ENCODE results near the gene IGF2R.

IGF2R gene

DNA sequence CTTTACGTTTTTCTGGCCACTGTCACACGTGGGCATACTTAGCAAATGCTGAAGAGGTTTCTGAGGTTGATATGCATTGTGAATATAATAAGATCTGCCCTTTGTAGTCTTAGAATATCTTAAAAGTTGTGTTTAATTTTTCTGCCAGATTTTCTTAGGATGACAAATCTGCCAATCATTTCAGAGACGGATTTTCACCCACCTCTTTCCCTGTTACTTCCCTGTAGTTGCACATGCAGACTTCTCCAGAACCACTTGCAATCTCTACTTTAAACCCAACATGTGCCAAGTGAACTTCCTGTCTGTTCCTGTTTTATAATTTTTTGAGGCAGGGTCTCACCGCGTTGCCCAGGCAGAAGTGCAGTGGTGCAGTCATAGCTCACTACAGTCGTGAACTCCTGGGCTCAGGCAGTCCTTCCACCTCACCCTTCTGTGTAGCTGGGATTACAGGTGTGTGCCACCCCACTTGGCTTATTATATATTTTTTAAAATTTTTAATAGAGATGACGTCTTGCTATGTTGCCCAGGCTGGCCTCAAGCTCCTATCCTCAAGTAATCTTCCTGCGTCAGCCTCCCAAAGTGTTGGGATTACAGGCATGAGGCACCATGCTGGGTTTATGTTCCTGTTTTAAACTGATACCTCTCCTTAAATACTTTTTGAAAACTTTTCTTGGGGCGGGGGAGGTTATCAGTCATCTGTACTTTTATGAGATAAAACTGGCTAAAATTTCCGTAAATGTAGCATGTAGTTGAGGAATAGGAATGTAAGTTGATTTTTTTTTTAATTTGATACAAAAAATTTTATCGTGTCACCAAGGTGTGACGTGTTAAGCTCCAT is 2.7 kb downstream of the IGF2R start:
- no peak for DNase-seq
- in situ Hi-C loops (cut with HindIII; ENCODE audit: low pct_ligation_motif_present, low pct_unique_long_range_greater_than_20kb, low sequenced_read_pairs): no loop called here

DNA sequence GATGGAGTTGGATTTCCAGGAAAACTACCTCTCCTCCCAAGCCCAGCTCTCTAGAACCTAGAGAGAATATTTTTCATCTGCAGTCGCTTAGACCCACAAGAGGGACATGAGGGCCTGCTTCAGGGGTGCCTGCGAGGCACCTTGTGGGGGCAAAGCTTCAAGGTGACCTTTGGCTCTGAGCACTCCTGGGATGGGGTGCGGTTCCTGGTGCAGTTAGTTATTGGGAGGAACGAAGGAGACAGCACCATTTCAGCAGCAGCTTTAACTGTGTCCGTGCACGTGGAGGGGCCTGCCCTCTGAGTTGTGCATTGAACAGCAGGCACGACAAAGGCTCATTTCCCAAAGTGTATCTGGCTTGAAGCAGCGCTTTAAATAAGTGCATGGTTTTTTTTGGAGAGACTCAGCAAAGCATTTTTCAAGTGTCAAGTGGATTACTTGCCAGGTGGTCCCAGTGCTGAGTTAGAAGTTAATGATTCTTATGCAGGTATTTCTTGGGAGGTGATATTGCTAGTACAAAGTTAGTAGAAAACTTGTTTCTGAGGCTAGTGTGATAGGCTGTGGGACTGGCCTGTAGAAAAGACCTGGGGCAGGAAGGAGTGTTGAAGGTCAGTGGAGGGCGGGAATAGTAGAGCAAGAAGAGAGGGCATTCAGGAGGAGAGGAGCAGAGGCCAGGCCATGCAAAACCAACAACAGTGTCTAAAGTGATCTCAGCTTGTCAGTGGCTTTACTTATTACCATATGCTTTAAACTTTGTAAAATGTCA is 3.8 kb downstream of the IGF2R start:
- DNase-seq: no peak
- in situ Hi-C loops (cut with HindIII; ENCODE audit: low pct_ligation_motif_present, low pct_unique_long_range_greater_than_20kb, low sequenced_read_pairs): no loop called here

DNA sequence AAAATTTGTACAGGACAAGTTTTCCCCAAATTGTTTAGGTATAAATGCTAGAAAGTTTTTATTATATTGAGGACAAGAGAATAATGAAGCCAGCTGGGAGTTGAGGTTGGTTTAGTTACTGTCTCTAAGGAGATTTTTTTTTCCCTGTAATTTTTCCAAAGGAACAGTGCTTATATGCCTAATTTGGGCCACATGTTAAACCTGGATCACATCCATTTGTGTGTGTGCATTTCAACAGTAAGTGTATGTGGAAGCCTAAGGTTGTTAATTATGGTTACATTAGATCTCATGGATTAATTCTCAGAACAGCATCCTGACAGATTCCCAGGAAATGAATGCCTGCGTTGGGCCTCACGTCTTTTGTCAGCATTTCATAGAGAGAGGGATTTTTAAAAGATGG is 4.5 kb downstream of the IGF2R start:
- no peak for DNase-seq
- in situ Hi-C loops (cut with HindIII; ENCODE audit: low pct_ligation_motif_present, low pct_unique_long_range_greater_than_20kb, low sequenced_read_pairs): no loop called here

DNA sequence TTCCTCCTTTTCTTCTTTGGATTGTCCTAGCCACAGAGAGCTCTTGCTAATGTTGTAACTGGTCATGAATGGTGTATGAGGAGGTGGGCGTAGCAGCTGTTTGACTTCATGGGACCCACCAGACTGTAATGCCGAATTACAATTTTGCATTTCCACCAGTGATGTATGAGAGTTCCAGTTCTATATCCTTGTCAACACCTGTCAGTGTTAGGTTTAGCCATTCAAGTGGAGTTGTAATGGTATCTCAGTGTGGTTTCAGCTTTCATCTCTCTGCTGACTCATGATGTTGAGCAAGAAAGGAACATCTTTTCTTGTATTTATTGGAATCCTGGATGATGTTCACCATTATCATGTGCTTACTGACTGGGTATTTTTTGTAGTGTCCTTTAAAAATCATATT is 5.1 kb downstream of the IGF2R start:
- in situ Hi-C loops (cut with HindIII; ENCODE audit: low pct_ligation_motif_present, low pct_unique_long_range_greater_than_20kb, low sequenced_read_pairs): no loop called here
- peak; percentile 24 for DNase-seq

DNA sequence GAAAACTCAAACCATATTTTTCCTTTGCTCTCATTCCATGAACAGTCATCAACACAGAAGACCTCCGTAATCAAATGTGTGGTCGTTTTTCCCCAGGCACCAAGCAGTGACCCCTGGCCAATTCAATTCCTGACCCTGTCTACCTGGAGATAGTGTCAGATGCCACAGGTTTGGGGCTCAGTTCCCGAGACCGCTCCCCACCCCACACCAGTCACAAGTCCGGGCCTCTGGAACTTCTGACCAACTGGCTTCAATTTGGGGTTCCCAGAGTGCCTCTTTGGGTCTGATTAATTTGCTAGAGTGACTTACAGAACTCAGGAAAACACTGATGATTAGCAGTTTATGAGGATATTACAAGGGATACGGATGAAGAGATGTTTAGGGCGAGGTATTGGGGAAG is 6.0 kb downstream of the IGF2R start:
- DNase-seq: no peak
- in situ Hi-C loops (cut with HindIII; ENCODE audit: low pct_ligation_motif_present, low pct_unique_long_range_greater_than_20kb, low sequenced_read_pairs): no loop called here

DNA sequence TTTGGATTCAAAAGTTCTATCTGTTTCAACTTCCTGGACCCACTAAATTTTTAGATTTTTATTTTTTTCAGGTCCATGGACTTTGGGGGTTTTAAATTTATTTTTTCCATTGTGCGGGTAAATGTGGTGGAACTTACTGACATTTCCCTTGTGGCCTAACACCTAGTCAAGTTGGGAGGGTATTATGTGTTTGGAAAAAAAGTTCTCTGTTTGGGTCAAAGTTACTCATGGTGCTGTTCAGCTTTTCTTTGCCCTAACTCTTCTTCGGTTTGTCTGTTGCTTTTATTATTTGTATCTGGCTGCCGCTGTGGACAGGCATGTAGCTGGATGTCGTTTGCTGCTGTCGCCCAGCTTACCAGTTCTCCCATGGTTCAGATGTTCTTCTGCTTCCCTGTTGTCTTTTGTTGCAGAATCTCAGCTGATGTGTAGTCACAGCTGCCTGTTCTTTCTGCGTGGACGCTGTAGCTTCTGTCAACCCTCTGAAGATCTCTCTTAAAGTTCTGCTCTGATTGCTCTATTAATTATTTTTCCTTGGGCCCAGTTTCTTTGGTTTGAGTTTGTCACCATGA is 7.9 kb downstream of the IGF2R start:
- in situ Hi-C loops (cut with HindIII; ENCODE audit: low pct_ligation_motif_present, low pct_unique_long_range_greater_than_20kb, low sequenced_read_pairs): no loop called here
- no peak for DNase-seq

DNA sequence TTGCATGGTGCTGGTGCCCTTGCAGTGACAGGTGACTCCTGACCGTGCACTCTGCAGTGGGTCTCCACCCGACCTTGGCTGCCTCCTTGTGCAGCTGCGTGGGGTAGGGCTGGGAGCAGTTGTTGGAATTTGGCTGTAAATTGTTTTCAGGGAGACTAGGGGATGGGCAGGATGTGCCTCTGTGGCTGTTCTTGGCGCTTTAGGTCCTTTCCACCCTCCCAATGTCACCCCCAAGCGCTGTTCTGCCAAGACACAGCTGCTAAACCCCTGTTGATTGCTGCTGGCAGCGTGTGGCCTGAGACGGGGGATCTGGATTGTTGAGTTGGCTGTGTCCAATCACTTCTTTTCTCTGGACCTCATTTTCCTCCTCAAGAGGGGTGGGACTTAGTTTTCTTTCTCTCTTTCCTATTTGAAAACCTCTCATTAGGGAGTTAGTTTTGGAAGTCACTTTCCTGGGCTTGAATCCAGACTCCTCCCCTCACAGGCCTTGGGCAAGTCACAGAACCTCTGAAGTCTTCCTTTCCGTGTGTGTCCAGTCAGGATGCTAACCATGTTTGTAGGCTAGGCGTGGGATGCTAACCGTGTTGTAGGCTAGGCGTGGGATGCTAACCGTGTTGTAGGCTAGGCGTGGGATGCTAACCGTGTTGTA is 8.5 kb downstream of the IGF2R start:
- no peak for DNase-seq

DNA sequence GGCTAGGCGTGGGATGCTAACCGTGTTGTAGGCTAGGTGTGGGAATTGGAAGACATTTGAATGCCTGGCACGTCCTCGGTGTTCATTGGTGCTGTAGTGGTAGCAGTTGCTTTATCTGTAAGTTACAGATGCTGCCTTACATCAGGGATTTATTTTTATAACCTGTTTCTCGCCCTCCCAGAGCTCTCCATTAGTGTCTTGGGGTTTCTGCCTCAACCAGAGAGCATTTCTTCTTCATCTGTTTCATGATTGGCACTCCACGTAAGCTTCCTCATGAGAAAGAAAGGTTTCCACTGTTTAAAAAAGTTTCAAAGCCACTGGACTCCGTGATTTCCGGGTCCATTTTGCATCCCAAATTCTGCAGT is 9.0 kb downstream of the IGF2R start:
- DNase-seq: no peak
- in situ Hi-C loops (cut with HindIII; ENCODE audit: low pct_ligation_motif_present, low pct_unique_long_range_greater_than_20kb, low sequenced_read_pairs): no loop called here

More for the DNA sequence above, 8.5 kb downstream of the IGF2R start:
- in situ Hi-C loops (cut with HindIII; ENCODE audit: low pct_ligation_motif_present, low pct_unique_long_range_greater_than_20kb, low sequenced_read_pairs): no loop called here

DNA sequence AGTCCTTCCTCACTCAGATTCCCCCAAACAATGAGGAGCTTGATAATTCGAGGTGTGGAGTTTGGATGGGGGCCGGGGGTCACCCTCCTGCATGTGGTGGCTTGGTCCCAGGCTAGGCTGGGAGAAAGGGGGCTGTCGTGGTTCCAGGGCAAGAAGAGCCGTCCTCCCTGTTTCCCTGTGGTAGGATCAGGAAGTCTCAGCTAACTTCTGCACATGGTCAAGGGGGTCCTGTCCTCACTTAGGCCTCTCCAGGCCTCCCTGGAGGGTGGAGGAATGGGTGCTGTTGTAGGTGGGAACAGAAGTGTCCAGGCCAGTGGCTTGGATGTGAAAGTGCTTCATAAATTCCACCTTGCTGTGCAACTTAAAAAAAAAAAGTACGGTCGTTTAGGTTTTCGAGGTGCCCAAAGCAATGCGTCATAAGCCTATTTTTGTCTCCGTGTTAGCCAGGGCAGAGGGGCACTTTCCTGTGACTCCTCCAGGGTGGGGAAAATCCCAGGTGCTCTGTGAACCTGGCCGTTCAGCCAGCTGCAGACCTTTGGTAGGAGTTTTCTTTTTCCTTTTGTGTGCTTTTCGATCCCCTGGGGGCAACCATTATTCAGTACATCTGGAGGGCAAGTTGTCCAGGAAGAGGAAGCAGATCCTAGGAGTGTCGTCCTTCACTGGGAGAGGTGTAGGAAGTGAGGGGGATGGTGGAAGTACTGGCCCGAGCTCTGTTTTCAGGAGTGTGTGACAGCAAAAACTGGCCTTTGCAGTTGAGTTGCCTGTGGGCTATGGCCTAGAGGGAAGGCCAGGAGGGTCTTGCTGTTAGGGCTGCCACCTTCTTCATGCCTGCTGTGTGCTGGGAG is 9.6 kb downstream of the IGF2R start:
- peak; percentile 33 for DNase-seq
- in situ Hi-C loops (cut with HindIII; ENCODE audit: low pct_ligation_motif_present, low pct_unique_long_range_greater_than_20kb, low sequenced_read_pairs): no loop called here

DNA sequence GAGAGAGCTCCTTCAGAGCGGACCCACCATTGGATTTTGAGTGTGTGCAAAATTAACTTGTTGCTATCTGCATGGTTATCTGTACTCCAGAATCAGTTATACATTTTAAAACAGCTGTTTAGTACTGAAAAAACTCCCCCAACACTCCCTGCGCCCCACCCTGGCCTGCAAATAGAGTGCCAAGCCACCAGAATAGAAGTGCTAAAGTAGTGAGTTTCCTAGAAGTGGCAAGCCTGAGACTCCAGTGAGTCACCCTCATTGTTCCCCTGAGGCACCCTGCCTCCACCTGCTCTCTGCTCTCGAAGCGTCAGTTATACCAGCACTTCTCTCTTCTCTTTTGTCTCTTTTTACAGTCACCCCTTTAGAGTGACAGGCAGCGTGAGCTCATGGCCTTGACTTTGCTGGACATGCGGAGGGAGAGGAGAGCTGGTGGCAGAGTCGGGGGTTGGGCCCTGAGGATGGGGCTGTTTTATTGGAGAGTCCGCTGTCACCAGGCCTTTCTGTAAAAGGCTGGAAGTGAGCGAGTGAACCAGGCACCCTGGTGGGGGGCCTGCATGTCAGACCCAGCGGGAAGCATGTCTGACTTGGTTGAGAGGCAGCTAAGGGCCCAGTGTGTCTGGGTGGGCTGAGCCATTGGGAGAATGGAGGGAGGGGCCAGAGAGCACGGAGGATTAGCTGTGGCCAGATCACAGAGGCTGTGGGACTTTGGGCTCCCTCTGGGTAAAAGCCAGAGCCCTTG is 10.4 kb downstream of the IGF2R start:
- in situ Hi-C loops (cut with HindIII; ENCODE audit: low pct_ligation_motif_present, low pct_unique_long_range_greater_than_20kb, low sequenced_read_pairs): no loop called here
- DNase-seq: no peak

DNA sequence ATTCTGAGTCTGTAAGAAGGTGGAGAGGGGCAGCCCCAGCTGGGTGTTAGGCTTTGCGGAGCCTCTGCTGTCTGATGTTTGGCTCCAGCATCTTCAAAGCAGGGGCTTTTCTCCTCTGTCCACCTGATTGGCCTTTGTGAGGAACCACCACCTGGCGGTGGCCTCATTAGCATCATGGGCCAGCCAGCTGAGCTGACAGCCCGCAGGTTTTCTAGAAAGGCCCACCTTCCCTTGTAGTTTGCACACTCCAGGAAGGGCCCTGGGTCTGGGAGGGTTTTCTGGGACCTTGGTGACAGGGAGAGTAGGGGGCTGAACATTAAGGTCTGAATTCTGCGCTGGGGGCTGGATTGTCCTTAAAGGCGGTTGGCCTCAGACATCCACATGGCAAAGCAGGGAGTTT is 11.6 kb downstream of the IGF2R start:
- DNase-seq: no peak
- in situ Hi-C loops (cut with HindIII; ENCODE audit: low pct_ligation_motif_present, low pct_unique_long_range_greater_than_20kb, low sequenced_read_pairs): no loop called here

DNA sequence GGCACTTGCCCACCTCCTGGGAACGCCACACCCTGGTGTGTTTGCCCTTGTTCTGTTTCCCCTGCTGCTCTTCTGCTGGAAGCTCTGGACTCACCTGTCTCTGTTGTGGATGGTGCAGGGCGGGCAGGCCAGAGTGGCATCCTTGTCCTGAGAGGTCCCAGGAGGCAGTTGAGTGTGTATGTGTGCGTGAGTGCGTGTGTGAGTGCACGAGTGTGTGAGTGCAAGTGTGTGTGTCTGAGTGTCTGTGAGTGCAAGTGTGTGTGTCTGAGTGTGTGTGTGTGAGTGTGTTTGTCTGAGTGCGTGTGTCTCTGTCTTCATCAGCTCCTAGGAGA is 12.2 kb downstream of the IGF2R start:
- in situ Hi-C loops (cut with HindIII; ENCODE audit: low pct_ligation_motif_present, low pct_unique_long_range_greater_than_20kb, low sequenced_read_pairs): no loop called here
- DNase-seq: no peak

DNA sequence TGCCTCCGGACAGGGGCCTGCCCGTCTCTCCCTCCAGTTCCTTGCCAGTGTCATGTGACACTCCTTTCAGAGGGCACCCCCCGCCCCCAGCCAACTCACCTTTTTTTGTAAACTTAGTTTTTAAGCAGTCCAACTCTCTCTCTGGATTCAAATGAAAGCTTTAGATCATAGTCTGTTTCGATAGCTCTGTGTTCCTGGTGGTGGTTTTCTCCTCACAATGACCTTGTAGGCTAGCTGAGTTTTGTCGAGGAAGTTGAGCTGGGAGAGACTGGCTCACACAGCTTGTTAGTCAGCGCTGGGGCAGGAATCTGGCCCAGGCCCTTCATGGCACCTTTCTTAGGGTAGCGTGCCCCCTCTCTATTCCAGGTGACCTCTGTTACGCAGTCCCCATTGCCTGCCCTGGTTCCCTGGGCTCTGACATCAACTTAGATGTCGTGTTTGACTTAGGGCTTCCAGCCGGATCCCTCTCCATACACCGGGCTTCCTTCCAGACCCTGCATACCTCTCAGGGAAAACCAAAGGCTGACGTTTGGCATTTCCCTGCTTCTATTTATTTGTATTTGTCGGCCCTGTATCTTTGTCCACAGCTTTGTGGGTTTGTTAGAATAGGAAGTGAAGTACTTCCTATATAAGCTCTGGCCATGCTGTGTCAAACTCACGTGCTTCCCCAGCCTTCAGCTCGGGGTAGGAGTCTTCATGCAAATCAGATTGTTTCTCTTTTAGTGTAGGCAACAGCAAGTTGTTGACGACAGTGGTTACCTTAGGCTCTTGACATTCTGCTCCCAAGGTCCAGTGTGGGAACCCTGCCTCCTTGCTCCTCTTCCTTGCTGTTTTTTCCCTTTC is 12.7 kb downstream of the IGF2R start:
- no peak for DNase-seq

DNA sequence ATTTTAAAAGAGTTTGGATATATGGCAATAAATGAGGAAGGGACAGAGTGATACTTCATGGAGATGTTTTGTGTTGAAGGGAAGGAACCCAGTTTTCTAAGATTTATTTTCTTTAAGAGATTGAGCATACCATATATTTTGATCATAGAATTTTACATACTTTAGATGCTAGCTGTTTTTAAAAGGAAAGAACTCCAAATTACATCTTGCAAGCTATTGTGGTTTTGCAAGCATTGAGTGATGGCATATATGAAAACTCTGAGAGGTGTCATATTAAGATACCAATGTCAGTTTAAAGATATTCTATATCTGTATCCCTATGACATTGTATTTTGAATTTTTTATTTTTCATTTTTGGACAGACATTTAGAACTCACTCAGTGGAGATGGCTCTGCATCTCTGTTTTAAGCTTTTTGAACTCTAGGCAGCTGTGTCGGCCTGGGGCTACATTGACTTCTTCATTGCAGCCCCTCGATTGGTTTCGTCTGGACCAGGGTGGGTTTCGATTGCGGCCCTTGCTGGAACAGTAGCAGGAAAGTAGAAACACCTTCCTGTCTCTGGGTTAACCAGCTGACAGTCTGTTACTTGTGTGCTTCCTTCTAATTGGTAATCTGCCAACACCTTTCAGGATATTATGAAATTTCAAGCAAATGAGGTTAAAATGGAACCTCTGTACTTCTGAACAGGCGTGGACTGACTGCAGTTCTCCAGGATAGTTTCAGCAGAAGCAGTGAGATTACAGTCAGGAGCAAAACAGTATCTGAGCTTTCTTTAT is 14.0 kb downstream of the IGF2R start:
- DNase-seq: no peak
- in situ Hi-C loops (cut with HindIII; ENCODE audit: low pct_ligation_motif_present, low pct_unique_long_range_greater_than_20kb, low sequenced_read_pairs): no loop called here

More for the DNA sequence above, 12.7 kb downstream of the IGF2R start:
- in situ Hi-C loops (cut with HindIII; ENCODE audit: low pct_ligation_motif_present, low pct_unique_long_range_greater_than_20kb, low sequenced_read_pairs): no loop called here

DNA sequence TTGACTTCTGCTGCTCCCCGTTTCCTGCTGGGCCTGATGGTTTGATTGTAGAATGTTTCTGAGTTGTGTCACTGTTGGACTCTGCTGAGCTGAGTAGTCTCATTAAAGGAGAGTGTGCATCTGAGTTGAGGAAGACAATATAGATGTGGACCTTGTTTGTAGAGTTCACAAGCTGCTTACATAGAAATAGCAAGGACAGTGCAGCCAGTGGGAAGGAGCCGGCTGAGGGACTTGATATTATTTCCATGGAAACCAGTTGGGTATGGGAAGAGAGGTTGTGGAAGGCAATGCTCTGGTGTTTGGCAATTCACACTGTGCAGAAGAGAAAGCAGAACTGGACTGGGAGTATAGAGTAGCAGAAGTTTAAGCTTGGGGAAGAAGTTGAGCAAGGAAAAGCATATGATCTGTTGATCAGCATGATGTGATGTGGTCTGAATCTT is 14.8 kb downstream of the IGF2R start:
- DNase-seq: no peak
- in situ Hi-C loops (cut with HindIII; ENCODE audit: low pct_ligation_motif_present, low pct_unique_long_range_greater_than_20kb, low sequenced_read_pairs): no loop called here

DNA sequence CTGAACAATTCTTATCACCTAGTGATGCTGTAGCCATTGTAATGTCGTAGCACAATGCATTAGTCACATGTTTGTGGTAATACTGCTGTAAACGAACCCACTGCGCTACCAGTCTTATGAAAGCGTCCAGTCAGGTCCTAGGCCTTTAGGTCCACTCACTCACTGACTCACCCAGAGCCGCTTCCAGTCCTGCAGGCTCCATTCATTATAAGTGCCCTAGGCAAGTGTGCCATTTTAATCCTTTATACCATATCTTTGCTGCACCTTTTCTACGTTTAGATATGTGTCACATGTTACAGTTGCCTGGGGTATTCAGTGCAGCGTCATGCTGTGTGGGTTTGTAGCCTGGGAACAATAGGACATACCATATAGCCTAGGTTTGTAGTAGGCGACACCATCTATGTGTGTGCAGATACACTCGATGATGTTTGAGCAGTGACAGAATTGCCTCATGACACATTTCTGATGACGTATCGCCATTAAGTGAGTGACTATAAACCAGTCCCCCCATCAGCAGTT is 15.4 kb downstream of the IGF2R start:
- no peak for DNase-seq
- in situ Hi-C loops (cut with HindIII; ENCODE audit: low pct_ligation_motif_present, low pct_unique_long_range_greater_than_20kb, low sequenced_read_pairs): no loop called here

Measured in ACHN (cell line).